Measurements from ENCODE around the gene PACSIN1. TPM values are rescaled to one million over a fixed set of nuclear protein-coding genes. Genes with fewer than 3 reads are reported as not detected.

PACSIN1 gene
- polyA plus RNA-seq, 1 donor (not counting 4 experiments of a cell fraction or from before 2014, with no cell fraction given) = not detected

DNA sequence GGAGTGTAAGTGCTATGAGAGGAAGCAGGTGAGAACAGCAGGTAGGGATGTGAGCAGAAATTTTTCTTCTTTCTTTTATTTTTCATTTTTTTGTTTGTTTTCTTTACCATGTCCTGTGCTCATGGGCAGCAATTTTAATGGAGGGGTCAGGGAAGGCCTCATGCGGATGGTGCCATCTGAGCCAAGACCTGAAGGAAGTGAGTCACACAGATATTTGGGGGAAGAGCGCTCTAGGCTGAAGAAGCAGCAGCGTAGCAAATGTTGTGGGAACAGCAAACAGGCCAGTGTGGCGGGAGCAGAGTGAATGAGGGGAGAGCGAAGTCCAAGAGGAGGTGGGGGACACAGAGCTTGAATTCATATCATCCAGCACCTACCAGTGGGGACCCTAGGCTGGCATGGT is 77.5 kb downstream of the PACSIN1 start:
- TF ChIP-seq EZH2 (IDR thresholded peaks at IDR 0.05; ENCODE audit: low read length) = no peak
- TF ChIP-seq, protein P1, sequence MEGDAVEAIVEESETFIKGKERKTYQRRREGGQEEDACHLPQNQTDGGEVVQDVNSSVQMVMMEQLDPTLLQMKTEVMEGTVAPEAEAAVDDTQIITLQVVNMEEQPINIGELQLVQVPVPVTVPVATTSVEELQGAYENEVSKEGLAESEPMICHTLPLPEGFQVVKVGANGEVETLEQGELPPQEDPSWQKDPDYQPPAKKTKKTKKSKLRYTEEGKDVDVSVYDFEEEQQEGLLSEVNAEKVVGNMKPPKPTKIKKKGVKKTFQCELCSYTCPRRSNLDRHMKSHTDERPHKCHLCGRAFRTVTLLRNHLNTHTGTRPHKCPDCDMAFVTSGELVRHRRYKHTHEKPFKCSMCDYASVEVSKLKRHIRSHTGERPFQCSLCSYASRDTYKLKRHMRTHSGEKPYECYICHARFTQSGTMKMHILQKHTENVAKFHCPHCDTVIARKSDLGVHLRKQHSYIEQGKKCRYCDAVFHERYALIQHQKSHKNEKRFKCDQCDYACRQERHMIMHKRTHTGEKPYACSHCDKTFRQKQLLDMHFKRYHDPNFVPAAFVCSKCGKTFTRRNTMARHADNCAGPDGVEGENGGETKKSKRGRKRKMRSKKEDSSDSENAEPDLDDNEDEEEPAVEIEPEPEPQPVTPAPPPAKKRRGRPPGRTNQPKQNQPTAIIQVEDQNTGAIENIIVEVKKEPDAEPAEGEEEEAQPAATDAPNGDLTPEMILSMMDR (optimal IDR thresholded peaks at IDR 0.05 in 1 of 3, IDR thresholded peaks at IDR 0.05 in 1 of 3, conservative IDR thresholded peaks at IDR 0.05 in 1 of 3; ENCODE audit: extremely low read depth in 1 of 3, insufficient read depth in 2 of 3, low read length in 3 of 3) = no peak
- Histone ChIP-seq H3K4me3 (ENCODE audit: control insufficient read depth in 2 of 3, extremely low read depth in 1 of 3, insufficient read depth in 2 of 3, low read depth in 1 of 3, low read length in 3 of 3) (no peak overlapping the region), H2AFZ (ENCODE audit: control insufficient read depth, low read length) (no peak overlapping the region), H3K9ac (ENCODE audit: control insufficient read depth, extremely low read depth, insufficient read depth, low read length) (no peak overlapping the region), H3K9me3 (ENCODE audit: control insufficient read depth, low read depth, low read length) (no peaks in the 10 kb centered on the region), H3K4me2 (ENCODE audit: control insufficient read depth, extremely low read depth, insufficient read depth, low read depth, low read length) (no peak overlapping the region), H4K20me1 (ENCODE audit: control insufficient read depth, extremely low read depth, insufficient read depth, low read length) (no peaks in the 10 kb centered on the region), H3K79me2 (ENCODE audit: control insufficient read depth, insufficient read depth, low read length) (no peaks in the 10 kb centered on the region), H3K36me3 (ENCODE audit: control insufficient read depth in 2 of 2, extremely low read depth in 1 of 2, insufficient read depth in 2 of 2, low read length in 2 of 2) (no peaks in the 10 kb centered on the region), H3K27me3 (ENCODE audit: control insufficient read depth, extremely low read depth, insufficient read depth, low read length) (peaks cover 4% of the 10 kb centered on the region), H3K27ac (ENCODE audit: control insufficient read depth, insufficient read depth, low read length) (no peak overlapping the region), H3K4me1 (ENCODE audit: control insufficient read depth, extremely low read depth, insufficient read depth, low read length) (peaks cover 5% of the 10 kb centered on the region), H3K9me1 (ENCODE audit: control insufficient read depth, extremely low read depth, insufficient read depth, low read length) (no peaks in the 10 kb centered on the region)
- DNase-seq (ENCODE audit: low read depth, low spot score) = no peak
- FAIRE-seq = no peak
- dilution Hi-C loops (cut with MboI; ENCODE audit: extremely low pct_ligation_motif_present, low sequenced_read_pairs) = no loop called here

- Histone ChIP-seq H3K9ac (ENCODE audit: control insufficient read depth, extremely low read depth, insufficient read depth, low read length) (no peak overlapping the region), H3K9me1 (ENCODE audit: control insufficient read depth, extremely low read depth, insufficient read depth, low read length) (no peaks in the 10 kb centered on the region), H3K27me3 (ENCODE audit: control insufficient read depth, extremely low read depth, insufficient read depth, low read length) (peaks cover 4% of the 10 kb centered on the region), H3K4me1 (ENCODE audit: control insufficient read depth, extremely low read depth, insufficient read depth, low read length) (peaks cover 7% of the 10 kb centered on the region), H3K27ac (ENCODE audit: control insufficient read depth, insufficient read depth, low read length) (no peak overlapping the region), H3K9me3 (ENCODE audit: control insufficient read depth, low read depth, low read length) (no peaks in the 10 kb centered on the region), H2AFZ (ENCODE audit: control insufficient read depth, low read length) (no peak overlapping the region), H3K4me3 (ENCODE audit: control insufficient read depth in 2 of 3, extremely low read depth in 1 of 3, insufficient read depth in 2 of 3, low read depth in 1 of 3, low read length in 3 of 3) (no peak overlapping the region), H3K36me3 (ENCODE audit: control insufficient read depth in 2 of 2, extremely low read depth in 1 of 2, insufficient read depth in 2 of 2, low read length in 2 of 2) (no peaks in the 10 kb centered on the region), H3K4me2 (ENCODE audit: control insufficient read depth, extremely low read depth, insufficient read depth, low read depth, low read length) (no peak overlapping the region), H3K79me2 (ENCODE audit: control insufficient read depth, insufficient read depth, low read length) (no peaks in the 10 kb centered on the region), H4K20me1 (ENCODE audit: control insufficient read depth, extremely low read depth, insufficient read depth, low read length) (no peaks in the 10 kb centered on the region)
- FAIRE-seq (no peak), DNase-seq (ENCODE audit: low read depth, low spot score) (no peak)
- dilution Hi-C loops (cut with MboI; ENCODE audit: extremely low pct_ligation_motif_present, low sequenced_read_pairs) = no loop called here
- TF ChIP-seq, protein P1 (optimal IDR thresholded peaks at IDR 0.05 in 1 of 3, IDR thresholded peaks at IDR 0.05 in 1 of 3, conservative IDR thresholded peaks at IDR 0.05 in 1 of 3; ENCODE audit: extremely low read depth in 1 of 3, insufficient read depth in 2 of 3, low read length in 3 of 3) = no peak
- TF ChIP-seq EZH2 (IDR thresholded peaks at IDR 0.05; ENCODE audit: low read length) = no peak
These were observed 78.3 kb downstream of the PACSIN1 start for GRCh38 chr6:34544052-34544604.

Measured in keratinocyte (primary cell).